HAP-1 (cell line): ENCODE measurements around the gene RELN.

Source experiments
- DNase-seq, 2 experiments: peaks; one replicate each; pipeline ENCODE4 v3.0.0-alpha.2; 2016 to 2020; ENCODE audit warnings: low spot score in 2 of 2
- H3K27me3 ChIP-seq: fragments of 250-450 bp; sonication (Bioruptor Pico); 2 replicates; pipeline ENCODE4 v1.5.1; 2020; ENCODE audit warnings: low read depth, mild to moderate bottlenecking, moderate library complexity
- H3K36me3 ChIP-seq: fragments of 250-450 bp; sonication (Bioruptor Pico); replicated peaks from 2 replicates; pipeline ENCODE4 v1.5.1; 2020; ENCODE audit warnings: mild to moderate bottlenecking
- H3K4me1 ChIP-seq: fragments of 250-450 bp; sonication (Bioruptor Pico); 2 replicates; pipeline ENCODE4 v1.5.1; 2020; ENCODE audit warnings: mild to moderate bottlenecking
- H3K4me3 ChIP-seq: fragments of 250-450 bp; sonication (Bioruptor Pico); 2 replicates; pipeline ENCODE4 v1.5.1; 2020; ENCODE audit warnings: mild to moderate bottlenecking, moderate library complexity
- H3K9me3 ChIP-seq: fragments of 250-450 bp; sonication (Bioruptor Pico); 2 replicates; pipeline ENCODE4 v1.5.1; 2020; ENCODE audit warnings: mild to moderate bottlenecking, moderate library complexity
- in situ Hi-C: fragments of 300-500 bp; cut with MboI; formaldehyde crosslinking; loops from 3 replicates; pipeline ENCODE4 v1.14.3; 2020; ENCODE audit warnings: low sequenced_read_pairs, inconsistent platforms, mixed read lengths

Gene RELN

DNA sequence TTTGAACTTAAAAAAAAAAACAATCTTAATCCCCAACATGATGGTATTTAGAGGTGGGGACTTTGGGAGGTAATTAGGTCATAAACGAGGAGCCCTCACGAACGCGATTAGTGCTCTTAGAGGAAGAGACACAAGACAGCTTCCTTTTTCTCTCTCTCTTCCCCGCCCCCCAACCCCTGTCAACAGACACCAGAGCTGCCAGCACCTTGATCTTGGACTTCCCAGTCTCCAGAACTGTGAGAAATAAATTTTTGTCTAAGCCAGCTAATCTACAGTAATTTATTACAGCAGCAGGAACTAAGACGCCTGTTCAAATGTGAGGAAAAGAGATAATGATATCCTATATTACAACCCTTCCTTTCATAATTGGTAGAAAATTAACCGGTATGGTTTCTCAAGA lies 40.1 kb downstream of the RELN start:
- in situ Hi-C loops, result no loop called here

DNA sequence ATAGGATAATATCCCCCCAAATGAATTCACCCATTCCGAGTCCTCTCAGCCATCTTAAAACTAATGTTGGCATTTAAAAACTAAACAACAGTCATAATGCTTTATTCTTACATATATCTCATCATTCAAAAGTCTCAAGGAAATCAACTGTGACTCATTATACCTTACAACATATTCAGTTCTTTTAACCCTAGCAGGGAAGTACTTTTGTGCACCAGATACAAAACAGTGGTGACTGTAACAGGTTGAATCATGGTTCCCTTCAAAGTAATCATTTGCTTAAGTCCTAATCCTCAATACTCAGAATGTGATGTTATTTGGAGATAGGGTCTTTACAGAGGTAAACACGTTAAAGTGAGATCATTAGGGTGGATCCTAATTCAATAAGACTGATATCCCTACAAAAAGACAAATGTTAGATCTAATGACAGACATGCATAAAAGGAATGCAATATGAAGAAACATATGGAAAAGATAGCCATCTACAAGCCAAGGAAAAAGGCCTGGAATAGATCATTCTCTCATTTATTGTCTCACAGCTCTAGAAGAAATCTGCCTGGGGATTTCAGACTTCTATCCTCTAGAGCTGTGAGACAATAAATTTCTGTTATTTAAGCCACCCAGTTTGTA lies 42.3 kb downstream of the RELN start:
- Histone ChIP-seq H3K36me3 (no peaks in the 10 kb centered on the region), H3K9me3 (no peaks in the 10 kb centered on the region), H3K4me1 (no peaks in the 10 kb centered on the region), H3K27me3 (no peaks in the 10 kb centered on the region), H3K4me3 (no peak overlapping the region)
- in situ Hi-C loops, result no loop called here
- DNase-seq, result no peak

More for the DNA sequence above, 40.1 kb downstream of the RELN start:
- Histone ChIP-seq H3K4me1 (no peaks in the 10 kb centered on the region), H3K27me3 (no peaks in the 10 kb centered on the region), H3K4me3 (no peak overlapping the region), H3K36me3 (no peaks in the 10 kb centered on the region), H3K9me3 (no peaks in the 10 kb centered on the region)
- DNase-seq, result no peak

DNA sequence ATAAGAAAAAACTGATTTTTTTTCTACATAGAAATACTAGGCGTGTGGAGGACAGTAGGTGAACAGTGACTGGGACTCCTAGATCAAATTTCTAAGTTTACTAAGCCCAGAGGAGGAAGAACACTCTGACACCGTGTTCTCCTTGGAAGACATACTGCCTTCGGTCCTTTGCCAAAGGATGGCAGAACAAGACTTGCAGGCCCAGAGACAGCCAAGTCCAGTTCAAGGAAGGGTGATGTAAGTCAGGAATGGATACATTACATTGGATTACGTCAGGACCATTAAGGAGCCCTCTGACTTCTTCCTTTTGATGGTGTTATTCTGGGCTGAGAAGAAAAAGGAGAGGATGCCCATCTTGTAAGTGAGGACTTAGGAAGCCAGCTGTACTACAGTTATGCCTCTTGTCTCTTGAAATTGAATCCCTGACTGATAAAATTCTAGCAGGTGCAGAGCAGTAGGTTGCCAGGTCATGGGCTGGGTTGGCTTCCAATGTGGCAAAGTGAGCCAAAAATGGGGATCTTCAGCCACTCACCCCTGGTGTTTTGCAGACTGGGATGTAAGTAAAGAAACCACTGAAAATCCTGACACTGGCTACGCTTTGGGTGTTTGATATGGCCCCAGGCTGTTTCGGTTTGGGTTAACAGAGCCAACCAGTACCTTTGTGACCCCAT lies 45.1 kb downstream of the RELN start:
- Histone ChIP-seq H3K27me3 (no peaks in the 10 kb centered on the region), H3K9me3 (no peaks in the 10 kb centered on the region), H3K36me3 (no peaks in the 10 kb centered on the region), H3K4me1 (no peaks in the 10 kb centered on the region), H3K4me3 (no peak overlapping the region)
- in situ Hi-C loops, result no loop called here
- no peak for DNase-seq

DNA sequence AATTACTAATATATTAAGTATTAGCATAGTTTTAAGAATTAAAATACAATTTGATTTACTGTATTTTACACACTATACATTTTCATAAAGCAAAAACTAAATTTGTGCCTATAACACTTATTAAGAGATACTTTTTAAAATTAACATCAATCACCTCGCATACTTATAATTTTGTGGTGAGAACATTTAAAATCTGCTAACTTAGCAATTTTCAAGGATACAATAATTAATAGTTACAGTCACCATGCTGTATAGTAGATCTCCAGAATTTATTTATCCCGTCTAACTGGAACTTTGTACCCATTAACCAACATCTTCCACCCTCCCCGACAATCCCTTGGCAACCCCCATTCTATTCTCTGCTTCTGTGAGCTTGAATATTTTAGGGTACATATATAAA lies 47.5 kb downstream of the RELN start:
- Histone ChIP-seq H3K9me3 (no peaks in the 10 kb centered on the region), H3K36me3 (no peaks in the 10 kb centered on the region), H3K4me1 (no peaks in the 10 kb centered on the region), H3K4me3 (no peak overlapping the region), H3K27me3 (no peaks in the 10 kb centered on the region)
- in situ Hi-C loops, result no loop called here
- DNase-seq, result no peak

DNA sequence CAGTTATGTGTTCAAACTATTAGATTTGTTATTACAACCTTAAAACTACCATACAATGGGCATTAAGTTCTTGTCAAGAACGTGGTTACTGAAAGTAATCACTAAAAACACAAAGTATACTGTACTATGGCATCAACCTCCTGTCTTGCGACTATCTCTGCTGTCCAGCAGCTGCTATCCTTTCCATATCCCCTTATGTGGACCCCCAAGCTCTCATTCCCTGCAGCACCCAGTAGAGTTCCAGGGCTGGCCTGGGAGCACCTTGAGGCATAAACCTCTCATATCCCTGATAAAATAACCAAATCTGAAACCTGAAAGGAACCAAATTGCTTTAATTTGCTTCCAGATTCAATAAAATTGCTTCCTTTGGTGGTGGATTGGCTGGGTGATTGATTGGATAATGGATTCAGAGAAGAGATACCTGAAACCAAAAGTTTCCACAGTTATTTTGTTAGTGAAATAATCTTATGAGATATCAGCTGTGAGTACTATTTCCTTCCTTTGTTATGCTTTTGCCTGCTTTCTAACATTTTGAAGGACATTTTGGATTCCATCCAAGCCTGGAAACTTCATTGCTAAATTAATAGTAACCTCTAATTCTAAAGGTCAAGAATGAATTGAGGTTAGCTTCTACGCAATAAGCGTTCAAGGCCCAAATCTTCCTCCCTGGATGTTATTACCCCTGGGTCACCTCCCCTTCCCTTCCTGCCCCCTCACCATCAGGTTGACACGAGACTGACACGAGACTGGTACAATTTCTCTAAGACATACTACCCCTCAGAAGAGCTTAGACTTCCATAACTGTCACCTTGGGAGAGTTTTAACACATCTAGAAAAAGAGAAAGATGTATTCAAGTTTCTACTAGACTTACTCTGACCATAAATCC lies 48.8 kb downstream of the RELN start:
- Histone ChIP-seq H3K9me3 (no peaks in the 10 kb centered on the region), H3K27me3 (no peaks in the 10 kb centered on the region), H3K4me3 (no peak overlapping the region), H3K4me1 (no peaks in the 10 kb centered on the region), H3K36me3 (no peaks in the 10 kb centered on the region)
- no peak for DNase-seq
- in situ Hi-C loops, result no loop called here

DNA sequence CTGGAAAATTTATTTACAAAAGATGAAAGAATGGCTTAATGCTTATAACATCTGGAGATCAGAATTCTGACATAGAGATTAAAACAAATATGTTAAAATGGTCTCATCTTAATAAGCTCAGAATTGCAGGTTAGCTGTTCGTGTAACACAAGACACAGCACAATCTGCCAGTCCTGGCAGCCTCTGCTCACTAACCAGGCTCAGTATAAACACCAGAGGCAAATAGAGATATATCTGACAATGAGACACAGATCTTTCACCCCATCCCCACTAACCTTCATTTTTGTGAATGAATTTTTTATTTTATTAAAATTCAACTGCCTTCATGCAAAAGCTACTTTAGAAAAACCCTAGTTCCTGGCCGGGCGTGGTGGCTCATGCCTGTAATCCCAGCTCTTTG lies 51.8 kb downstream of the RELN start:
- in situ Hi-C loops, result no loop called here
- no peak overlapping the region for H3K4me3 ChIP-seq
- H3K27me3 ChIP-seq, result no peaks in the 10 kb centered on the region
- H3K36me3 ChIP-seq, result no peaks in the 10 kb centered on the region
- no peaks in the 10 kb centered on the region for H3K4me1 ChIP-seq
- no peaks in the 10 kb centered on the region for H3K9me3 ChIP-seq
- no peak for DNase-seq

DNA sequence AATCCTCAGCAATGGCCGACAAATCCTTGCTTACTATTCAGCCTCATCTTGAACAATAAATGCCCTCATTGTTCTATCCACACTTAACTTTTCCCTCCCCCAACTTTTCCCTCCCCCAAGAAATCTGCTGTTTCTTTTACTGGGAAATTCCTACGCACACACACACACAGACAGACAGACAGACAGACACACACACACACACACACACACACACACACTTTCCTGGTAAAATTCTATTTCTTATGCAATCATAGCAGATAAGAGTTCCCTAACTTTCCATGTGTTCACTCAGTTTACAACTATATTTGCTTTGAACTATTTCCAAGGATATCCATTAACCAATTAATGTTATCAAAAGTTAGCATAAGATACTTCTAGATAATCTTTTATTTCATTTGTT lies 52.9 kb downstream of the RELN start:
- H3K9me3 ChIP-seq, result no peaks in the 10 kb centered on the region
- no peaks in the 10 kb centered on the region for H3K36me3 ChIP-seq
- no peaks in the 10 kb centered on the region for H3K27me3 ChIP-seq
- in situ Hi-C loops, result no loop called here
- DNase-seq, result no peak
- no peaks in the 10 kb centered on the region for H3K4me1 ChIP-seq
- no peak overlapping the region for H3K4me3 ChIP-seq

DNA sequence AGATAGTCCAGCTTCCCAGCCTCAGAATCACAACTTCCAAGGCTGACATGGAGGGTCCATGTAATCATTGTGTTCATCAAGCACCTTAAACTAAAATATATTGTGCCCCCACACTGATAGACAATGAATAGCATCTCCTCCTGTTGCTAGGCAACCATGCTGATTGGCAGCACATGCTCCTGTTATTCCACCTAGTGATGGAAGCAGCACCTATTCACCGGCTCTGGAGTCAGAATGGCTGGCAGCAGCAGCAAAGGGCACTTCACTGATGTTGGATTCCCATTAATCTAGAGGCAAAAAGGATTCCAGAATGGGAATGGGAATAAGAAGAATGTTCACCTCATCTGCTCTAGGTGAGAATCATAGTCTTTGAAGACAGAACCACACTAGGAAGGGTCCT lies 55.0 kb downstream of the RELN start:
- Histone ChIP-seq H3K9me3 (no peaks in the 10 kb centered on the region), H3K4me1 (no peaks in the 10 kb centered on the region), H3K36me3 (no peaks in the 10 kb centered on the region), H3K27me3 (no peaks in the 10 kb centered on the region), H3K4me3 (no peak overlapping the region)
- DNase-seq, result no peak
- in situ Hi-C loops, result no loop called here

DNA sequence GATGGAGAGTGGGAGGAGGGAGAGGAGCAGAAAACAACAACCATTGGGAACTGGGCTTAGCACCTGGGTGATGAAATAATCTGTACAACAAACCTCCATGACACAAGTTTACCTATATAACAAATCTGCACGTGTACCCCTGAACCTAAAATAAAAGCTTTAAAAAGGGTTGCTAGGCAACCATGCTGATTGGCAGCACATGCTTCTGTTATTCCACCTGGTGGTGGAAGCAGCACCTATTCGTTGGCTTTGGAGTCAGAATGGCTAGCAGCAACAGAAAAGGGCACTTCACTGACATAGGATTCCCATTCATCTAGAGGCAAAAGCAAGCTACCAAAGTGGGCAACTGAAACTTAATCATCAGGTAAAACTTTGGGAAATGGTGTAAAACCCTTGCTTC lies 57.1 kb downstream of the RELN start:
- no peaks in the 10 kb centered on the region for H3K4me1 ChIP-seq
- H3K9me3 ChIP-seq, result no peaks in the 10 kb centered on the region
- in situ Hi-C loops, result no loop called here
- no peaks in the 10 kb centered on the region for H3K36me3 ChIP-seq
- no peak for DNase-seq
- no peak overlapping the region for H3K4me3 ChIP-seq
- no peaks in the 10 kb centered on the region for H3K27me3 ChIP-seq

DNA sequence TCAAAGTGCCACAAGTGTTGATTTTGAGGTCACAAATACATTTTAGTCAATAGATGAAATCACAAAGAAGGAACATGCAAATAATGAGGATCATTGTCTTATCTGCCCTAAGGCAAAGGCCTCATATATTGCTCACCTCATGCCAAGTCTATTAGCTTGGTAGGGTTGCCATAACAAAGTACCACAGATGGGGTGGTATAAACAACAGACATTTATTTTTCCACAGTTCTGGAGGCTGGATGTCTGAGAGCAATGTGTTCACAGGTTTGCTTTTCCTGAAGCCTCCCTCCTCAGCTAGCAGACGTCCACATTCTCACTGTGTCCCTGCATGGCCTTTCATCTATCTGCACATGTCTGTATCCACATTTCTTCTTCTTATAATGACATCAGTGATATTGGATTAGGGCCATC lies 59.6 kb downstream of the RELN start:
- Histone ChIP-seq H3K36me3 (no peaks in the 10 kb centered on the region), H3K4me3 (no peak overlapping the region), H3K4me1 (no peaks in the 10 kb centered on the region), H3K9me3 (no peaks in the 10 kb centered on the region), H3K27me3 (no peaks in the 10 kb centered on the region)
- in situ Hi-C loops, result no loop called here
- no peak for DNase-seq

DNA sequence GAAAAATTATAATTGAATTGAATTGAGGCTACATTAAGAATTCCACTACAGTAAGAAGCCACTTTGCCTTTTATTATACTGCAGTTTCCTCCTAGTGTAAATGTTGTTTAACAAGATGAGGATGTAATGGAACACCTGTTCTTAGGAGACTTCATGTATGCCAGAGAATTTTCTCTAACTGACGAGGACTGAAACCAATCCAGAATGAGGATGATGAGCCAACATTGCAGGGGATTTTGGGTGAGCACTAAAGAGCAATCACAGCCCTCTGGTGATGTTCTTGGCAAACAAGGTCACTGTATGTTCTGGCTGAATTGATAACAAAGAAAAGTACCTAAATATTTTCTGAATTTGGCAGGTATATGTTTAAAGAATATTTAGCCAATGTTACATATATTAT lies 60.9 kb downstream of the RELN start:
- H3K36me3 ChIP-seq, result no peaks in the 10 kb centered on the region
- H3K27me3 ChIP-seq, result no peaks in the 10 kb centered on the region
- no peaks in the 10 kb centered on the region for H3K4me1 ChIP-seq
- no peak for DNase-seq
- no peak overlapping the region for H3K4me3 ChIP-seq
- in situ Hi-C loops, result no loop called here
- H3K9me3 ChIP-seq, result no peaks in the 10 kb centered on the region

DNA sequence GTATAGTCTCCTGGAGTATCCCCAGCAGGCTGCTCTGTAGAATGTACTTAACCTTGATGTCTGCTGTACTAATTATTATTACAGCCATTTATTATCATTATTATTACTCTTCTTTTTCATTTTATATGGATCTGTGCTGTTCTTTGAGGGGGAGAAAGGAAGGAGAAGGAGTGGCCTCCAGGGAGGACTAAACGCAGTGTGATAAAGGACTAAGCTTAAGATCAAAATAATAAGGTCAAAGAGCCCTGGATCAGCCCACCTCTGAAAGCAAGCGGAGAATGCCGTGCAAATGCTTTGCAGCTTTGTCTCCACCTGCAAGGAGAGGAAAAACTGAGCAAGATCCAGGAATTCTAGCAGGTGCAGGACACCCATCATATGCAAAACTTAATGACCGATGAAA lies 65.3 kb downstream of the RELN start:
- in situ Hi-C loops, result no loop called here
- Histone ChIP-seq H3K9me3 (no peaks in the 10 kb centered on the region), H3K4me1 (no peaks in the 10 kb centered on the region), H3K36me3 (no peaks in the 10 kb centered on the region), H3K4me3 (no peak overlapping the region), H3K27me3 (no peaks in the 10 kb centered on the region)
- no peak for DNase-seq

DNA sequence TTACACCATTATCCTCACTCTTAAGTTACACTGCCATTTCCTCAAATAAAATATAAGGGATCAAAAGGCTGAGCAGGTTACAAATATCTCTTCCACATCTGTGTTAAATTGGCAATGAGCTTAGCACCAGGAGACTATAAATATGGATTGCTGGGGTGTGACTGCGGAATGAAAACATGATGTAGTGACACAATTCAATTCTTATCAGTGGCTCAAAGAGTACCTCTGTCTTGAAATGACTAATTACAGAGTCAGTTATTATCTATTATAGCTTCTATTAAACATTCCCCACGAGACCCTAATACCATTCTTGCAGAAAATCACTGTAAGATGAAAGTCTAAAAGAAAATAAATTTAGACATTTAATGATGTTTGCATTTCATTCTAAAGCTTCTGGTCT lies 67.1 kb downstream of the RELN start:
- Histone ChIP-seq H3K27me3 (no peaks in the 10 kb centered on the region), H3K9me3 (no peaks in the 10 kb centered on the region), H3K36me3 (no peaks in the 10 kb centered on the region), H3K4me1 (no peaks in the 10 kb centered on the region), H3K4me3 (no peak overlapping the region)
- no peak for DNase-seq
- in situ Hi-C loops, result no loop called here

DNA sequence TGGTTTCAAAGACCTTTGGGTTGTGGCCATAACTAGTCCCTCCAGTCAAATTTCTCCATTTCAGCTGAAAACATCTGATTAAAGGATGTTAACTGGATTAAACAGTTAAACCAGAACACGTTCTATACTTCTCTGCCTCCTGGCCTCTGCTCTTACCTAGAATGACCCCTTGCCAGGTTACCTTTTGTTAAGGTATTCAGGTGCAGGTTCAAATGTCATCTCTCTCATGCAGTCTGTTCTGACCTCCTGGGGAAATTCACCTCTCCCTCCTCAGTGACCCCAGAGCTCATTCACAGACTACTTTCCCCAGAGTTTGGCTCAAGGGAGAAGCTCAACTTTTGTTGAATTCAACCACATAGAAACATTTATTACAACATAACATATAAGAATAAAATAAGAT lies 67.8 kb downstream of the RELN start:
- Histone ChIP-seq H3K27me3 (no peaks in the 10 kb centered on the region), H3K4me1 (0 out of 2 replicates have a peak, but pooled peaks cover 3% of the 10 kb centered on the region), H3K4me3 (no peak overlapping the region)

More for the DNA sequence above, 67.8 kb downstream of the RELN start:
- in situ Hi-C loops, result no loop called here
- Histone ChIP-seq H3K9me3 (no peaks in the 10 kb centered on the region), H3K36me3 (no peaks in the 10 kb centered on the region)
- DNase-seq, result no peak
